Loucy (cell line): ENCODE results near the gene GARIN5B.

Source experiments
- EZH2phosphoT487 ChIP-seq: fragments of 200-600 bp; IDR thresholded peaks from 2 replicates; pipeline ENCODE4 v1.6.1; 2018; ENCODE audit warnings: antibody characterized with exemption, mild to moderate bottlenecking, moderate library complexity, borderline replicate concordance
- TF ChIP-seq, protein P1 (sequence below): fragments of 200-600 bp; sonication (generic); conservative IDR thresholded peaks from 2 replicates; pipeline ENCODE4 v1.5.1; 2014; ENCODE audit warnings: mild to moderate bottlenecking, antibody characterized with exemption, low read length

DNA sequence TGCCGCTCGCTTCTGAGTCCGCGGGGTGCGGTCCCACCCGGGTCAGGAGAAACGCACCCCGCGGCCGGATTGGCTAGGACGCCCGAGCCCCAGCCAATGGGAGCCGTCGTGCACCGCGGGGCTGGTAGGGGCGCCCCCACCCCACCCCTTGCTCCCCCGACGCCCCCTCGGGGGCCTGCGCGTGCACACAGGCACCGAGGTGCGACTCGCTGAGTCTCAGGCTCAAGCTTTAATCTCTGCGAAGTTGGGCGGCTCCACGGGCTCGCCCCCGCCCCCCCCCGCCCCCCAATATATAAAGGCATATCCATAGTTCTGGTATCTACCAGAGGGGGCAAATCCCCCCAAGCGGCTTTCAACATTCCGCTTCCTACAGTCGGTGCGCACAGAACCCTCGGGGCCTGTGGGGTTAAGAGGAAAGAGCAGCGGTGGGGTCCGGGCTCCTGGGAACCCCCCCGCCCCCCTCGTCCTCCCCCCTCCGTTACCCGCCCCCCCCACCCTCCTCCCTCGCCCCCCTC is 8.3 kb downstream of the GARIN5B start, which contains the start of gene COX6B2:
- TF ChIP-seq, protein P1, sequence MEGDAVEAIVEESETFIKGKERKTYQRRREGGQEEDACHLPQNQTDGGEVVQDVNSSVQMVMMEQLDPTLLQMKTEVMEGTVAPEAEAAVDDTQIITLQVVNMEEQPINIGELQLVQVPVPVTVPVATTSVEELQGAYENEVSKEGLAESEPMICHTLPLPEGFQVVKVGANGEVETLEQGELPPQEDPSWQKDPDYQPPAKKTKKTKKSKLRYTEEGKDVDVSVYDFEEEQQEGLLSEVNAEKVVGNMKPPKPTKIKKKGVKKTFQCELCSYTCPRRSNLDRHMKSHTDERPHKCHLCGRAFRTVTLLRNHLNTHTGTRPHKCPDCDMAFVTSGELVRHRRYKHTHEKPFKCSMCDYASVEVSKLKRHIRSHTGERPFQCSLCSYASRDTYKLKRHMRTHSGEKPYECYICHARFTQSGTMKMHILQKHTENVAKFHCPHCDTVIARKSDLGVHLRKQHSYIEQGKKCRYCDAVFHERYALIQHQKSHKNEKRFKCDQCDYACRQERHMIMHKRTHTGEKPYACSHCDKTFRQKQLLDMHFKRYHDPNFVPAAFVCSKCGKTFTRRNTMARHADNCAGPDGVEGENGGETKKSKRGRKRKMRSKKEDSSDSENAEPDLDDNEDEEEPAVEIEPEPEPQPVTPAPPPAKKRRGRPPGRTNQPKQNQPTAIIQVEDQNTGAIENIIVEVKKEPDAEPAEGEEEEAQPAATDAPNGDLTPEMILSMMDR = no peak
- no peak for TF ChIP-seq EZH2phosphoT487
